ENCODE data around the gene PITPNM3.
"Not testable (repeated sequence)": the region's sequence is repeated elsewhere in the genome, so short reads cannot be mapped to it uniquely, and the experiment has no call there.

Gene PITPNM3

GRCh38 chr17:6556121-6557039, at the start of gene PITPNM3:
TSS of gene PITPNM3 (minus strand) at chr17:6556555. CDS start at chr17:6556406, 149 bp downstream.
- DNase-seq (ENCODE audit: low spot score), result peak; percentile 21

GRCh38 chr17:6605142-6605541, 48.8 kb upstream of the PITPNM3 start:
- no peak for DNase-seq (ENCODE audit: low spot score)

GRCh38 chr17:6603744-6604325, 47.5 kb upstream of the PITPNM3 start:
- DNase-seq (ENCODE audit: low spot score), result no peak

- no peak for DNase-seq (ENCODE audit: low spot score)
Measured at GRCh38 chr17:6602141-6602540, 45.8 kb upstream of the PITPNM3 start.

- peak; percentile 8 for DNase-seq (ENCODE audit: low spot score)
Measured at GRCh38 chr17:6599364-6599763, 43.0 kb upstream of the PITPNM3 start.

GRCh38 chr17:6597727-6598126, 41.4 kb upstream of the PITPNM3 start:
- DNase-seq (ENCODE audit: low spot score), result no peak

GRCh38 chr17:6596941-6597340, 40.6 kb upstream of the PITPNM3 start:
- DNase-seq (ENCODE audit: low spot score), result no peak

GRCh38 chr17:6596511-6596910, 40.2 kb upstream of the PITPNM3 start:
- DNase-seq (ENCODE audit: low spot score), result no peak

- no peak for DNase-seq (ENCODE audit: low spot score)
Measured at GRCh38 chr17:6596081-6596480, 39.7 kb upstream of the PITPNM3 start.

- DNase-seq (ENCODE audit: low spot score), result not testable (repeated sequence)
Measured at GRCh38 chr17:6593371-6593770, 37.0 kb upstream of the PITPNM3 start.

GRCh38 chr17:6592173-6592572, 35.8 kb upstream of the PITPNM3 start:
- peak; percentile 94 for DNase-seq (ENCODE audit: low spot score)

- DNase-seq (ENCODE audit: low spot score), result peak; percentile 98
Measured at GRCh38 chr17:6591599-6592158, 35.3 kb upstream of the PITPNM3 start.

- DNase-seq (ENCODE audit: low spot score), result no peak
Measured at GRCh38 chr17:6589266-6589946, 33.1 kb upstream of the PITPNM3 start.

- no peak for DNase-seq (ENCODE audit: low spot score)
Measured at GRCh38 chr17:6588165-6588564, 31.8 kb upstream of the PITPNM3 start.

- no peak for DNase-seq (ENCODE audit: low spot score)
Measured at GRCh38 chr17:6587310-6587709, 31.0 kb upstream of the PITPNM3 start.

- no peak for DNase-seq (ENCODE audit: low spot score)
Measured at GRCh38 chr17:6583411-6583810, 27.1 kb upstream of the PITPNM3 start.

- DNase-seq (ENCODE audit: low spot score), result no peak
Measured at GRCh38 chr17:6580625-6581024, 24.3 kb upstream of the PITPNM3 start.

- DNase-seq (ENCODE audit: low spot score), result no peak
Measured at GRCh38 chr17:6578491-6578890, 22.1 kb upstream of the PITPNM3 start.

- DNase-seq (ENCODE audit: low spot score), result peak; percentile 59
Measured at GRCh38 chr17:6577686-6578263, 21.4 kb upstream of the PITPNM3 start.

- no peak for DNase-seq (ENCODE audit: low spot score)
Measured at GRCh38 chr17:6576038-6576785, 19.9 kb upstream of the PITPNM3 start.

GRCh38 chr17:6575596-6575988, 19.2 kb upstream of the PITPNM3 start:
- DNase-seq (ENCODE audit: low spot score), result no peak
